ENCODE measurements around the gene PITRM1.
A peak's percentile ranks its signal among the peaks of the same experiment; 100 is the strongest.

Gene PITRM1

GRCh38 chr10:3096149-3096548 is 76.4 kb downstream of the PITRM1 start:
- in situ Hi-C loops (cut with MboI; ENCODE audit: low sequenced_read_pairs, unreplicated experiment): no loop called here
- DNase-seq (ENCODE audit: low spot score): no peak
- TF ChIP-seq, protein P1, sequence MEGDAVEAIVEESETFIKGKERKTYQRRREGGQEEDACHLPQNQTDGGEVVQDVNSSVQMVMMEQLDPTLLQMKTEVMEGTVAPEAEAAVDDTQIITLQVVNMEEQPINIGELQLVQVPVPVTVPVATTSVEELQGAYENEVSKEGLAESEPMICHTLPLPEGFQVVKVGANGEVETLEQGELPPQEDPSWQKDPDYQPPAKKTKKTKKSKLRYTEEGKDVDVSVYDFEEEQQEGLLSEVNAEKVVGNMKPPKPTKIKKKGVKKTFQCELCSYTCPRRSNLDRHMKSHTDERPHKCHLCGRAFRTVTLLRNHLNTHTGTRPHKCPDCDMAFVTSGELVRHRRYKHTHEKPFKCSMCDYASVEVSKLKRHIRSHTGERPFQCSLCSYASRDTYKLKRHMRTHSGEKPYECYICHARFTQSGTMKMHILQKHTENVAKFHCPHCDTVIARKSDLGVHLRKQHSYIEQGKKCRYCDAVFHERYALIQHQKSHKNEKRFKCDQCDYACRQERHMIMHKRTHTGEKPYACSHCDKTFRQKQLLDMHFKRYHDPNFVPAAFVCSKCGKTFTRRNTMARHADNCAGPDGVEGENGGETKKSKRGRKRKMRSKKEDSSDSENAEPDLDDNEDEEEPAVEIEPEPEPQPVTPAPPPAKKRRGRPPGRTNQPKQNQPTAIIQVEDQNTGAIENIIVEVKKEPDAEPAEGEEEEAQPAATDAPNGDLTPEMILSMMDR (IDR thresholded peaks at IDR 0.05; ENCODE audit: borderline replicate concordance, control extremely low read depth, extremely low read depth, insufficient read depth, missing control alignments): no peak

DNA sequence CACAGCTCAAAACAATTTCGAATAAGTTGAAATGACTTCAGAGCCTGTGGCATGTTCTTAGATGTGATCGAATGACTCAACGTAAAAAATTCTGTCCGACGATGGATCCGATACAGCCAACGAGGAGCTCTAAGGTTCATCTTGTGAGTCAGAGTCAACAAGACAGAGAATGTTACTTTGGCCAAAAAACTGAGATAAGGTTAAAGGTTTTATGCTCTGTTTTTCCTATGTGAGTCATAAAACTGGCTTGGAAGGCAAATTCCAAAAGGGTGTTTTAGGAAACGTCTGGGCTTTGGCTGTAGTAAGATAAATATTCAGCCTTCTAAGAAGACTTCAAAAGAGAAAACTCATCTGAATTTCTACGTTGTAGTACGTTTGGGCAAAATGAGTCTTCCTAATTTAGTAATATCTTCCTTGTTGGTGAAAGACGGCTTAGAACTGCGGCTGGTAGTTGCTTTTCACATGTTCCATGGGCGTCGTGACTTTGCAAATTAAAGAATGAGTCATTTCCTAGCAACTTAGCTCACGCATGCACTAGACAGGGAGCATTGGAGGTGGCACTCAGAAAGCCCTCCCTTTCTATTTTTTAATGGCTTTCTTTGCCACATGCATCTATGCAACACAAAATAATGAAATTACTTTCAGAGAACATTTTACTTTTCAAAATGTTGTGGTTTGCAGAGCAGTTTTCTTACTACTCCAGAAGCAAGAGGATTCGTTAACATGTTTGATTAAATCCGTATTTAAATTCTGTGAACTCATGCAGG is 77.0 kb downstream of the PITRM1 start:
- TF ChIP-seq, protein P1 (IDR thresholded peaks at IDR 0.05; ENCODE audit: borderline replicate concordance, control extremely low read depth, extremely low read depth, insufficient read depth, missing control alignments): no peak
- in situ Hi-C loops (cut with MboI; ENCODE audit: low sequenced_read_pairs, unreplicated experiment): no loop called here
- DNase-seq (ENCODE audit: low spot score): peak; percentile 55

GRCh38 chr10:3094609-3095036 is 78.0 kb downstream of the PITRM1 start:
- TF ChIP-seq, protein P1 (IDR thresholded peaks at IDR 0.05; ENCODE audit: borderline replicate concordance, control extremely low read depth, extremely low read depth, insufficient read depth, missing control alignments): no peak
- no peak for DNase-seq (ENCODE audit: low spot score)
- in situ Hi-C loops (cut with MboI; ENCODE audit: low sequenced_read_pairs, unreplicated experiment): no loop called here

- no peak for DNase-seq (ENCODE audit: low spot score)
- TF ChIP-seq, protein P1 (IDR thresholded peaks at IDR 0.05; ENCODE audit: borderline replicate concordance, control extremely low read depth, extremely low read depth, insufficient read depth, missing control alignments): no peak
- in situ Hi-C loops (cut with MboI; ENCODE audit: low sequenced_read_pairs, unreplicated experiment): no loop called here
Measured at GRCh38 chr10:3093996-3094395, 78.6 kb downstream of the PITRM1 start.

DNA sequence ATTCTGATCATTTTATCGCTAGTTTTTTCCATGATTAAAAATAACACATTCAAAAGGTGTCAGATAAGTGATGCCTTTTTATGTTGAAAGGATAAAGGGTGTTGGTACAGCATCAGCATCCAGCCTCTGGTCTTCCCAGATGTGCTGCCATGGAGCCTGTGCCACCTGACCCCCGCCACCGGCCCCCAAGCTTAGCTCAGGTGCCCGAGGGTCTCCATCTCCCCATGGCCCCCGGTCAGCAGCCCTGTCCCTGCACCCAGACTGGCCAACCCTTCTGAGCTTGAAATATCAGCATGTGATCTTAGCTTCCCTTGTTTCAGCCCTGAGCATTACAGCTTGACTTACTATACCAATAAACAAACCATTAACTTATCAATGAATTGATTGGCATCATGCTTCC is 80.7 kb downstream of the PITRM1 start:
- in situ Hi-C loops (cut with MboI; ENCODE audit: low sequenced_read_pairs, unreplicated experiment): no loop called here
- TF ChIP-seq, protein P1 (IDR thresholded peaks at IDR 0.05; ENCODE audit: borderline replicate concordance, control extremely low read depth, extremely low read depth, insufficient read depth, missing control alignments): no peak
- no peak for DNase-seq (ENCODE audit: low spot score)

GRCh38 chr10:3090914-3091787 is 81.4 kb downstream of the PITRM1 start:
- TF ChIP-seq, protein P1 (IDR thresholded peaks at IDR 0.05; ENCODE audit: borderline replicate concordance, control extremely low read depth, extremely low read depth, insufficient read depth, missing control alignments): no peak
- no peak for DNase-seq (ENCODE audit: low spot score)
- in situ Hi-C loops (cut with MboI; ENCODE audit: low sequenced_read_pairs, unreplicated experiment): no loop called here

All from GM13976 (cell line).